HCT116 (cell line): ENCODE results near the gene OCA2.

Experiments
- CEBPB ChIP-seq: IDR thresholded peaks from 2 replicates; pipeline ENCODE4 v1.6.1; 2012; ENCODE audit warnings: low read depth
- CTCF ChIP-seq, 3 experiments: fragments of 200-600 bp in 1 of 3; sonication (generic) in 1 of 3; IDR thresholded peaks in 2 of 3; conservative IDR thresholded peaks in 1 of 3; 2 replicates each; pipeline ENCODE4 v1.5.1; 2012 to 2017; ENCODE audit warnings: low read depth in 2 of 3, low read length in 2 of 3, antibody characterized with exemption in 1 of 3, borderline replicate concordance in 1 of 3, control low read depth in 1 of 3, mild to moderate bottlenecking in 1 of 3, mixed read lengths in 1 of 3, mixed run types in 1 of 3, moderate library complexity in 1 of 3; ENCODE audit not compliant: insufficient read depth in 1 of 3
- FOSL1 ChIP-seq: IDR thresholded peaks from 2 replicates; pipeline ENCODE4 v1.6.1; 2012; ENCODE audit warnings: low read depth
- MAX ChIP-seq: IDR thresholded peaks from 2 replicates; pipeline ENCODE4 v1.6.1; 2012
- POLR2A ChIP-seq: IDR thresholded peaks from 2 replicates; pipeline ENCODE4 v1.7.0; 2011; ENCODE audit warnings: borderline replicate concordance; ENCODE audit not compliant: insufficient read depth, insufficient read length; ENCODE audit errors: extremely low read depth
- REST ChIP-seq: IDR thresholded peaks from 2 replicates; pipeline ENCODE4 v1.6.1; 2012; ENCODE audit warnings: low read depth
- SRF ChIP-seq: IDR thresholded peaks from 2 replicates; pipeline ENCODE4 v1.6.1; 2012; ENCODE audit warnings: low read depth
- ZNF274 ChIP-seq: fragments of 200-500 bp; sonication (Bioruptor generic); IDR thresholded peaks from 2 replicates; pipeline ENCODE4 v1.6.1; 2014; ENCODE audit warnings: mild to moderate bottlenecking, low read depth, low read length, inconsistent platforms

DNA sequence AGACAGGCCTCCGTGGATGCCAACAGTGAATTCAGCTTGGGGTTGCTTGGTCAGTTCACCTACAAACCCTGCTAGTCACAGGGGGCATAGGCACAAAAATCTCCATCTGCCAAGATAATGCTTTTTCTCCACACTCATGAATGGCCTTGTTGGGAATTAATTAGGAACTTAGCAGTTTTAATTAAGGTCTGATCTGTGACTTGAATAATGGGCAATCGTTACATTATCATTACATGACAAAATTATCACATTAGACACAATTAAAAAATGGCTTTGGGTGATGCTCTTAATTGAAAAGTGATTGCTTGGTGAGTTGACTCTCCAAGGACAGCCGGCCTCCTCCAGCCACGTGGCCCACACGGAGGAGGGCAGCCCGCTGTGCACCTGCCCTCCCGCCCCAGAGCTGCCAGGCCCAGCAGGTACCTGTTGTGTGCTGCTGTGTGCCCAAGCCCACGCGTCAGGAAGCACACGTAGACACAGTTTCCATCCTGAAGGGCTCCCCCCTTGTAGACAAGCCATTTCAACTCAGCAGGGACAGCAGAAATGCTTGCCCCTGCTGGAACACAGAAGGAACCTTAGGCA, 274.2 kb downstream of the OCA2 start:
- no peak for TF ChIP-seq CTCF (IDR thresholded peaks at IDR 0.05 in 2 of 3, conservative IDR thresholded peaks at IDR 0.05 in 1 of 3; ENCODE audit: borderline replicate concordance in 1 of 3, insufficient read depth in 1 of 3, low read depth in 2 of 3, low read length in 2 of 3)
- TF ChIP-seq CEBPB, result no peak
- no peak for TF ChIP-seq ZNF274
- TF ChIP-seq SRF, result no peak
- TF ChIP-seq REST, result no peak
- TF ChIP-seq MAX, result no peak
- TF ChIP-seq FOSL1, result no peak
- TF ChIP-seq POLR2A, result no peak
